Left ventricle myocardium inferior (tissue), 1 donor: ENCODE results near the gene APCDD1L. TPM values are rescaled to one million over a fixed set of nuclear protein-coding genes. Genes with fewer than 3 reads are reported as not detected.

ENCODE experiments used
- DNase-seq: peaks from one replicate; pipeline ENCODE4 v3.0.0-alpha.2; 2020
- H3K27ac ChIP-seq: fragments of 200-600 bp; replicated peaks from 2 replicates; pipeline ENCODE4 v1.8.0; 2021
- H3K27me3 ChIP-seq: fragments of 200-600 bp; 2 replicates; pipeline ENCODE4 v1.8.0; 2021; ENCODE audit warnings: low read depth
- H3K36me3 ChIP-seq: fragments of 200-600 bp; 2 replicates; pipeline ENCODE4 v1.8.0; 2021
- H3K4me1 ChIP-seq: fragments of 200-600 bp; 2 replicates; pipeline ENCODE4 v1.8.0; 2021
- H3K4me3 ChIP-seq: fragments of 200-600 bp; 2 replicates; pipeline ENCODE4 v1.8.0; 2021; ENCODE audit warnings: mild to moderate bottlenecking, moderate library complexity
- H3K9me3 ChIP-seq: fragments of 200-600 bp; replicated peaks from 2 replicates; pipeline ENCODE4 v1.8.0; 2021
- intact Hi-C: fragments of 100-400 bp; cut with micrococcal nuclease; formaldehyde crosslinking; loops from one replicate; pipeline ENCODE4 v1.11.0; 2022
- total RNA-seq: library from RNA; stranded (reverse); fragmentation: NEBNext Ultra II Directional; extraction: Animal tissue kit (Norgen Biotek cat#: 25700); gene quantifications from one replicate; pipeline ENCODE4 v1.2.1, GENCODE V29; 2021
- TF ChIP-seq, protein P1 (sequence below): fragments of 200-600 bp; IDR thresholded peaks from 2 replicates; pipeline ENCODE4 v1.8.0; 2021; ENCODE audit warnings: antibody characterized with exemption, mild to moderate bottlenecking, borderline replicate concordance
- donor health status: DM: no; HTN: yes; CAD: no; lungs with severe emphysema.

The APCDD1L gene
- total RNA-seq, 1 donor from 2014 or later: 0.91 TPM

DNA sequence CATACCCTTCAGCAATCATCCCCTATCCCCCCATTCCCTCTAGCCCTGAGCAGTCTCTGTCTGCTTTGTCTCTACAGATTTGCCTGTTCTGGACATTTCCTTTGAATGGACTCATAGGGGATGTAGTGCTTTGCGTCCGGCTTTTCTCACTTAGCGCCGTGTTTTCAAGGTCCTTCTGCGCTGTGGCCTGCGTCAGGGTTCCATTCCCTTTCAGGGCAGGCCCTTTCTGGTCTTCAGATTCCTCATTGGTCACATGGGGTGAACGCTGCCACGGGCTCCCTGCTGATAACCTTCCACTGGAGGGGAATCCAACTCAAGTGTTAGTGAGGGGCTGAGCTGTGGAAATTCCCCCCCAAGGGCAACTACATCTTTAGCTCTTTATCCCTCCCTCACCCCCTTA is 36.4 kb upstream of the APCDD1L start:
- intact Hi-C loops: no loop called here
- no peaks in the 10 kb centered on the region for H3K36me3 ChIP-seq
- no peak for DNase-seq
- no peaks in the 10 kb centered on the region for H3K9me3 ChIP-seq
- H3K27me3 ChIP-seq: peaks cover 72% of the 10 kb centered on the region
- H3K4me1 ChIP-seq: no peaks in the 10 kb centered on the region
- TF ChIP-seq, protein P1, sequence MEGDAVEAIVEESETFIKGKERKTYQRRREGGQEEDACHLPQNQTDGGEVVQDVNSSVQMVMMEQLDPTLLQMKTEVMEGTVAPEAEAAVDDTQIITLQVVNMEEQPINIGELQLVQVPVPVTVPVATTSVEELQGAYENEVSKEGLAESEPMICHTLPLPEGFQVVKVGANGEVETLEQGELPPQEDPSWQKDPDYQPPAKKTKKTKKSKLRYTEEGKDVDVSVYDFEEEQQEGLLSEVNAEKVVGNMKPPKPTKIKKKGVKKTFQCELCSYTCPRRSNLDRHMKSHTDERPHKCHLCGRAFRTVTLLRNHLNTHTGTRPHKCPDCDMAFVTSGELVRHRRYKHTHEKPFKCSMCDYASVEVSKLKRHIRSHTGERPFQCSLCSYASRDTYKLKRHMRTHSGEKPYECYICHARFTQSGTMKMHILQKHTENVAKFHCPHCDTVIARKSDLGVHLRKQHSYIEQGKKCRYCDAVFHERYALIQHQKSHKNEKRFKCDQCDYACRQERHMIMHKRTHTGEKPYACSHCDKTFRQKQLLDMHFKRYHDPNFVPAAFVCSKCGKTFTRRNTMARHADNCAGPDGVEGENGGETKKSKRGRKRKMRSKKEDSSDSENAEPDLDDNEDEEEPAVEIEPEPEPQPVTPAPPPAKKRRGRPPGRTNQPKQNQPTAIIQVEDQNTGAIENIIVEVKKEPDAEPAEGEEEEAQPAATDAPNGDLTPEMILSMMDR: no peak
- H3K4me3 ChIP-seq: no peak overlapping the region
- no peak overlapping the region for H3K27ac ChIP-seq

DNA sequence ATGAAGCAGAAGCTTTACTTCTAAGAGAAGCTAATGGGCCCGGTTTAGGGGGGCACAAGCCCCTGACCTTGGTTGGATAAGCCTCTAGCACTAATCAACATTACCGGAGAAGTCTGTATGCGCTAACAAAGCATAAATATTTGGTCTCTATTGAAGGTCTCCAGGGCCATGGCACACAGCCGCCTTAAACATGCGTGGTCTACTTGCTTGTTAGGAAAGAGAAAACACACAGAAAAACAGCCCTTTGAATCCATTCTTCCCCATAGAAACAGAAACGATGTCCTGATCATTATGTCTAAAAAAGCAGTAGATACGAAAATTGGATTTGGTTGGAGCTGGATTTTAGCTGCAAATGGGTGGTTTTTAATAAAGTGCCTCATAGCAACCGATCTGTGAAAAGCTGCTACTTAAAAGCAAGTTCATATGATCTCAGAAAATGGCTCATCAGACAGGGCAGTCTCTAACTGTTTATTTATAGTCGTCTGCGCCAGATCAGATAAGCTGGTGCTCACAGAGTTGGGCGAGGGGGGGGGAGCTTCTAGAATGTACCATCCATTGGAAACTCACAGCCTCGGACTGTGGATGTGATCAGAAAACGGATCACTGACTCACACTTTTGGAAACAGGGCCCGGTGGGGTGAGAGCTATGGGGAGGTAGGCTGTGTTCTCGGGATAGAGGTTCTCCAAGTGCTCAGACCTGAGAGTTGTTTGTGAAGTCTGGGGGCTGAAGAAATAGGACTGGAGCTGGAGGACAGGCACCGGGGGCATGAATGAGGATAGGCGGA is 35.3 kb upstream of the APCDD1L start:
- intact Hi-C loops: no loop called here
- Histone ChIP-seq H3K4me3 (no peak overlapping the region), H3K9me3 (no peaks in the 10 kb centered on the region), H3K4me1 (no peaks in the 10 kb centered on the region), H3K27ac (no peak overlapping the region), H3K36me3 (no peaks in the 10 kb centered on the region), H3K27me3 (peaks cover 72% of the 10 kb centered on the region)
- TF ChIP-seq, protein P1: no peak
- DNase-seq: no peak

DNA sequence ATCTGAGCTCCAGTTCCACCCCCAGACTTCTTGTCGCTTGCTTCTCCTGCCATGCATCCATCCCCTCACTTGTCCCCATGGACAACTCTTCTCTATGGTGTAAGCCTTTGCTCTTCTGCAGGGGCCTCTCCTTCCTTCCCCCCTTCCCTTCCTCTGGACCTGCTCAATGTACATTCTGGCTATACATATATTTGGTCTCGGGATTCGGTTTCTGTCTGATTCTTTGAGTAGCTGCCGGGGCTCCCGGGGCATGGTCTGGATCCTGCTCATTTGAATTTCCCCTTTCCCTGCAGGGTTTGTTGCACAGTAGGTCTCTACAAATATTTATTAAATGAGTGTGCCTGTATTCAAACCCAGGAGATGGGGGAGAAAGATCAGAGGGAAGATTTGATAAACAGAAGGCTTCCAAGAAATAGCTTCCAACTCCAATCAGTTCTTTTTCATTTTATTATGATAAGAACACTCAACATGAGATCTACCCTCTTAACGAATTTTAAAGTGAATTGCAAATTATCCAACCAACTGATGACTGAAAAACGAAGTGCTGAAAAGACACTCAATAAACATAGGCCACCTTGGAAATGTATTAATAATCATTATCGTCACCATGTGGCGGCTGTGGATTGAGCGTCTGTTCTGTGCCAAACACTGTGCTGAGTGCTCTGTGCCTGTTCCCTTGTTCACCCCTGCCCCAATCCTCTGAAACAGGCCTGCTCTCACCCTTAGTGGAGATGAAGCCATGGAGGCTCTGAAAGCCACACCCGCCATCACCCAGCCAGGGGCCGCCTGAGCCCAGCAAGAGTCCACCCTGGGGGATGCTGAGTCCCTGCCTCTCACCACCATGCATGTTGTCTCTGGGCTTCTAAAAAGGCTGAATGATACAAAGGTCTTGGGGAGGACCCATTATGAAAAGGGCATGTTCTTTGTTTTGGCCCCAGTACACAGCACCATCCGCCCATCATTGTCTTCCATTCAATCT is 34.3 kb upstream of the APCDD1L start:
- H3K4me1 ChIP-seq: no peaks in the 10 kb centered on the region
- no peak for DNase-seq
- H3K27ac ChIP-seq: no peak overlapping the region
- H3K36me3 ChIP-seq: no peaks in the 10 kb centered on the region
- H3K9me3 ChIP-seq: no peaks in the 10 kb centered on the region
- peaks cover 74% of the 10 kb centered on the region for H3K27me3 ChIP-seq
- intact Hi-C loops: no loop called here
- TF ChIP-seq, protein P1: no peak
- H3K4me3 ChIP-seq: no peak overlapping the region

DNA sequence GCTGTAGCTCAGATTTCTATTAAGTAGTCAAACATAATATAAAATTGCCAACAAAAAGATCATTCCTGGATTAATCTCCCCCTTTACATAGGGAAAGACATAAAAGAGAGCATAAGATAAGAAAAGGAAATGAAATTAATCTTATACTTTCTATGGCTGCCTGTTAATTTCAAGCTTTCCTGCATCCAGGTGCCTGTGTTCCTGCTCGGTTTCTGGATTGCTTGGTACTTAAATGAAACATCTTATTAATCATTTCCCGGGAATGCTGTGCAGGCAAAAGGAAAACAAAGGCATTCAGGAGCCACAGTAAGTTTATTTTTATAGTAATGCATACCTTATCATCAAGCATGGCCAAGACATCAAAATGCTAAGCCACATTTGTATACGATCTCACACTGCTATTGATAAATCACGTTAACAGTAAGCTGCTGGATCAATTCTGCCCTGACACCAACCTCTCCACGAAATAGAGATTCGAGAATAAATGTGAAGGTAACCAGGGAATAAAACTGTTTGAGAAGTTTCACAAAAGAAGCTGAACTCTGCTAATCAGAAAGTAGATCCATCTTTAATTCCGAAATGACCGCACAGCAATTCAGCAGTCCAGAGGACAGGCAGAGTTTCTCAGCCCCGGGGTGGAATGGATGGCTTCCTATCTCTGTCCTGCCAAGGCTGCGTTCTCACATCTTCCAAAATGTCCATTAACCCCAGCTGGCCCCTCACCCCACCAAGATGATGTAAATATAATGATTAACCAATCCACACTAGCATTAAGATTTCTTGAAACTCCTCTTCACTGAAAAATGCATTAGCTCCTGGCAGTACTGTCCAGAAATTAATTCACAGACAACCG is 32.6 kb upstream of the APCDD1L start:
- no peaks in the 10 kb centered on the region for H3K9me3 ChIP-seq
- no peak overlapping the region for H3K4me3 ChIP-seq
- H3K27me3 ChIP-seq: peaks cover 72% of the 10 kb centered on the region
- no peaks in the 10 kb centered on the region for H3K4me1 ChIP-seq
- no peak for DNase-seq
- H3K27ac ChIP-seq: no peak overlapping the region
- no peaks in the 10 kb centered on the region for H3K36me3 ChIP-seq
- intact Hi-C loops: no loop called here
- TF ChIP-seq, protein P1: no peak
